ENCODE measurements around the gene MEN1.

Gene MEN1

DNA sequence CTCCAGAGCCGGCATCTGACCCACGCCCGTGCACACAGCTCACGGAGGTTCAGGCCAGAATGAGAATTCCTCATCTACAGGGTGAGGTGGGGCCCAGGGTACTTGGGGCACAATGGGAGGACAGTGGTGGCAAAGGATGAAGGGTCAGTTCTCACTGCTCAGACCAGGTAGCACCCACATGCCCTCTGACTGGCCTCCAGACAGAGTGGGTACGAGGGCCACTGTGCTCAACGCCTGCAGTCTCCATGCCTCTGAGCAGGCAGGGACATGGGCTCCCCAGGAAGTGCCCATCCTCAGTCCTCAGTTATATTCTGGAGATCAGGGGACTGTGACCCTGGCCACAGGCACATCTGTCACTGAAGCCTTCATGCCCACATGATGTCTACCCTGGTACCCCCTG, 47.1 kb upstream of the MEN1 start:
- no peaks in the 10 kb centered on the region for H4K20me1 ChIP-seq (ENCODE audit: insufficient read depth, low read length)
- no peak overlapping the region for H3K4me3 ChIP-seq (ENCODE audit: low read length)
- TF ChIP-seq, protein P1, sequence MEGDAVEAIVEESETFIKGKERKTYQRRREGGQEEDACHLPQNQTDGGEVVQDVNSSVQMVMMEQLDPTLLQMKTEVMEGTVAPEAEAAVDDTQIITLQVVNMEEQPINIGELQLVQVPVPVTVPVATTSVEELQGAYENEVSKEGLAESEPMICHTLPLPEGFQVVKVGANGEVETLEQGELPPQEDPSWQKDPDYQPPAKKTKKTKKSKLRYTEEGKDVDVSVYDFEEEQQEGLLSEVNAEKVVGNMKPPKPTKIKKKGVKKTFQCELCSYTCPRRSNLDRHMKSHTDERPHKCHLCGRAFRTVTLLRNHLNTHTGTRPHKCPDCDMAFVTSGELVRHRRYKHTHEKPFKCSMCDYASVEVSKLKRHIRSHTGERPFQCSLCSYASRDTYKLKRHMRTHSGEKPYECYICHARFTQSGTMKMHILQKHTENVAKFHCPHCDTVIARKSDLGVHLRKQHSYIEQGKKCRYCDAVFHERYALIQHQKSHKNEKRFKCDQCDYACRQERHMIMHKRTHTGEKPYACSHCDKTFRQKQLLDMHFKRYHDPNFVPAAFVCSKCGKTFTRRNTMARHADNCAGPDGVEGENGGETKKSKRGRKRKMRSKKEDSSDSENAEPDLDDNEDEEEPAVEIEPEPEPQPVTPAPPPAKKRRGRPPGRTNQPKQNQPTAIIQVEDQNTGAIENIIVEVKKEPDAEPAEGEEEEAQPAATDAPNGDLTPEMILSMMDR (IDR thresholded peaks at IDR 0.05; ENCODE audit: low read length) = no peak
- TF ChIP-seq EZH2 (optimal IDR thresholded peaks at IDR 0.05; ENCODE audit: low read depth, low read length) (no peak), EZH2phosphoT487 (IDR thresholded peaks at IDR 0.05; ENCODE audit: low read length) (no peak)
- H3K36me3 ChIP-seq (replicated peaks; ENCODE audit: insufficient read depth, low read length) = 0 out of 2 replicates have a peak, but pooled peaks cover 5% of the 10 kb centered on the region
- no peak for DNase-seq
- H3K27ac ChIP-seq (ENCODE audit: low read length) = no peak overlapping the region
- no peak overlapping the region for H2AFZ ChIP-seq (ENCODE audit: low read length)
- H3K9me3 ChIP-seq (replicated peaks; ENCODE audit: insufficient read depth, low read length) = no peaks in the 10 kb centered on the region
- H3K79me2 ChIP-seq (ENCODE audit: low read length) = peaks cover 26% of the 10 kb centered on the region
- H3K9ac ChIP-seq (ENCODE audit: low read length) = no peak overlapping the region
- H3K9me2 ChIP-seq (replicated peaks; ENCODE audit: insufficient read depth, low read length) = no peaks in the 10 kb centered on the region
- no peaks in the 10 kb centered on the region for H3K27me3 ChIP-seq (replicated peaks; ENCODE audit: insufficient read depth, low read length)
- peaks cover 40% of the 10 kb centered on the region for H3K4me1 ChIP-seq (ENCODE audit: low read length)
- H3F3A ChIP-seq (ENCODE audit: insufficient read depth, low read length) = peaks cover 21% of the 10 kb centered on the region
- H3K4me2 ChIP-seq (ENCODE audit: low read depth, low read length) = no peak overlapping the region

DNA sequence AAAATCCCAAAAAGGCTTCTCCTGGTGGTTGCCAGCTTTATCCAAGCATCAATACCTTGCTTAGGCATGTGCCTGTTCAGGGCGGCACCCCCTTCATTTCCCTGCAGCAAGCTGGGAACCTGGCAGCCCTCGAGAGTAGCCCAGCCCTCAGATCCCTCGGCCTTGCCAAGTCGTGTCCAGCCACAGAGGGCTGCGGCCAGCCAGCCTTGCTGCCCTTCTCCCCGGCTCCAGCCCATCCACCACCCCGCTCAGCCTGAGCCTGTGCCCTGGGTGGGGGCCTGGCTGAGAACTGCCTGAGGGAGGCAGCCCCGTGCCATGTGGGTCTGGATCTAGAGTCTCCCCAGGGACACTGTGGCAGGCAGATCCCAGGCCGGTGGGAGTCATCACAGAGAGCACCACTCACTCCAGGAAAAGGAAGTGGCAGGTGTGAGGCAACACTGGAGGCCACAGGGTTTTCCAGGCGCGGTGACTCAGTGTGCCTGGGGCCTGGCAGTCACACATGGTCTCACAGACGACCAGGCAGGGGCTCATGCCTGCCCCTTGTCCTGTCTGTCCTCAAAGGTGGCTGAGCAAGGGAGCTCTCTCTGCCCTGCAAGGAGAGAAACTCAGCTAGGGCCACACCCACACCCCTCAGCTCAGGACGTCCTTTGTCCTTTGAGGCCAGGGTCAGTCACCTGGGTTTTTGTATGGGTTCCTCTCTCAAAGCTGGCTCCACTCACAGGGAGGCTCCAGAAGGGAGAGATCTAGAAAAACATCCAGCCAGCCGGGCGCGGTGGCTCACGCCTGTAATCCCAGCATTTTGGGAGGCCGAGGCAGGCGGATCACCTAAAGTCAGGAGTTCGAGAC, 46.3 kb upstream of the MEN1 start:
- TF ChIP-seq EZH2phosphoT487 (IDR thresholded peaks at IDR 0.05; ENCODE audit: low read length) = no peak
- no peak for TF ChIP-seq EZH2 (optimal IDR thresholded peaks at IDR 0.05; ENCODE audit: low read depth, low read length)
- TF ChIP-seq, protein P1 (IDR thresholded peaks at IDR 0.05; ENCODE audit: low read length) = no peak
- peaks cover 49% of the 10 kb centered on the region for H3K4me1 ChIP-seq (ENCODE audit: low read length)
- H3K36me3 ChIP-seq (replicated peaks; ENCODE audit: insufficient read depth, low read length) = 0 out of 2 replicates have a peak, but pooled peaks cover 5% of the 10 kb centered on the region
- no peaks in the 10 kb centered on the region for H4K20me1 ChIP-seq (ENCODE audit: insufficient read depth, low read length)
- no peak for DNase-seq
- H3K4me2 ChIP-seq (ENCODE audit: low read depth, low read length) = no peak overlapping the region
- H3K9me2 ChIP-seq (replicated peaks; ENCODE audit: insufficient read depth, low read length) = no peaks in the 10 kb centered on the region
- H3K4me3 ChIP-seq (ENCODE audit: low read length) = no peak overlapping the region
- no peak overlapping the region for H2AFZ ChIP-seq (ENCODE audit: low read length)
- peaks cover 30% of the 10 kb centered on the region for H3F3A ChIP-seq (ENCODE audit: insufficient read depth, low read length)
- H3K9ac ChIP-seq (ENCODE audit: low read length) = no peak overlapping the region
- H3K9me3 ChIP-seq (replicated peaks; ENCODE audit: insufficient read depth, low read length) = no peaks in the 10 kb centered on the region
- peaks cover 20% of the 10 kb centered on the region for H3K79me2 ChIP-seq (ENCODE audit: low read length)
- H3K27me3 ChIP-seq (replicated peaks; ENCODE audit: insufficient read depth, low read length) = no peaks in the 10 kb centered on the region
- H3K27ac ChIP-seq (ENCODE audit: low read length) = no peak overlapping the region

- Histone ChIP-seq H3K9me2 (replicated peaks; ENCODE audit: insufficient read depth, low read length) (no peaks in the 10 kb centered on the region), H3K4me1 (ENCODE audit: low read length) (peaks cover 45% of the 10 kb centered on the region), H3K9me3 (replicated peaks; ENCODE audit: insufficient read depth, low read length) (no peaks in the 10 kb centered on the region), H2AFZ (ENCODE audit: low read length) (no peak overlapping the region), H3K4me2 (ENCODE audit: low read depth, low read length) (no peak overlapping the region), H3K79me2 (ENCODE audit: low read length) (peaks cover 13% of the 10 kb centered on the region), H4K20me1 (ENCODE audit: insufficient read depth, low read length) (no peaks in the 10 kb centered on the region), H3F3A (ENCODE audit: insufficient read depth, low read length) (peaks cover 37% of the 10 kb centered on the region), H3K27ac (ENCODE audit: low read length) (no peak overlapping the region), H3K9ac (ENCODE audit: low read length) (no peak overlapping the region), H3K27me3 (replicated peaks; ENCODE audit: insufficient read depth, low read length) (no peaks in the 10 kb centered on the region), H3K4me3 (ENCODE audit: low read length) (no peak overlapping the region), H3K36me3 (replicated peaks; ENCODE audit: insufficient read depth, low read length) (0 out of 2 replicates have a peak, but pooled peaks cover 5% of the 10 kb centered on the region)
- no peak for DNase-seq
- no peak for TF ChIP-seq EZH2 (optimal IDR thresholded peaks at IDR 0.05; ENCODE audit: low read depth, low read length)
- TF ChIP-seq EZH2phosphoT487 (IDR thresholded peaks at IDR 0.05; ENCODE audit: low read length) = no peak
- TF ChIP-seq, protein P1 (IDR thresholded peaks at IDR 0.05; ENCODE audit: low read length) = no peak
These were observed 45.4 kb upstream of the MEN1 start for GRCh38 chr11:64855596-64856304.
